ENCODE results near the gene SFMBT2.

- no peak for TF ChIP-seq POLR2A (IDR thresholded peaks at IDR 0.05; ENCODE audit: borderline replicate concordance, extremely low read depth, insufficient read depth, insufficient read length)
- TF ChIP-seq EZH2phosphoT487 (IDR thresholded peaks at IDR 0.05; ENCODE audit: borderline replicate concordance), result no peak
- no peak for TF ChIP-seq CTCF (IDR thresholded peaks at IDR 0.05 in 2 of 3, conservative IDR thresholded peaks at IDR 0.05 in 1 of 3; ENCODE audit: borderline replicate concordance in 1 of 3, insufficient read depth in 1 of 3, low read depth in 2 of 3, low read length in 2 of 3)
- TF ChIP-seq SRF (IDR thresholded peaks at IDR 0.05; ENCODE audit: low read depth), result no peak
- TF ChIP-seq ZBTB33 (IDR thresholded peaks at IDR 0.05; ENCODE audit: extremely low read depth, insufficient replicate concordance, low read length), result no peak
- no peak for TF ChIP-seq ZNF274 (IDR thresholded peaks at IDR 0.05; ENCODE audit: low read depth, low read length)
- TF ChIP-seq ATF3 (IDR thresholded peaks at IDR 0.05), result no peak
- no peak for TF ChIP-seq POLR2AphosphoS5 (IDR thresholded peaks at IDR 0.05; ENCODE audit: low read depth, low read length)
- TF ChIP-seq TCF7L2 (IDR thresholded peaks at IDR 0.05; ENCODE audit: borderline replicate concordance, extremely low read depth, insufficient read depth, insufficient read length), result no peak
- no peak for TF ChIP-seq ELF1 (IDR thresholded peaks at IDR 0.05; ENCODE audit: borderline replicate concordance, low read depth)
- TF ChIP-seq MAX (IDR thresholded peaks at IDR 0.05), result no peak
These were observed 7.0 kb upstream of the SFMBT2 start for GRCh38 chr10:7417807-7418206.

Measured in HCT116 (cell line).